SK-N-SH (cell line): ENCODE data around the gene EBF3. TPM values are rescaled to one million over a fixed set of nuclear protein-coding genes. Genes with fewer than 3 reads are reported as not detected.

ENCODE experiments used
- CTCF ChIA-PET: fragments of 300-600, 350-600 bp; formaldehyde crosslinking; extraction: SDS; loops from one replicate; lab custom pipeline; 2021; lab: Yijun Ruan, JAX
- POLR2A ChIA-PET: fragments of 350-600 bp; sonication (Branson Sonifier 250); formaldehyde crosslinking; extraction: SDS; loops from one replicate; lab custom pipeline; 2020; ENCODE audit warnings: antibody characterized with exemption, inconsistent platforms; lab: Yijun Ruan, JAX
- DNase-seq: peaks from one replicate; pipeline ENCODE4 v3.0.0; 2012
- H2AFZ ChIP-seq: fragments of 200-600 bp; sonication (generic); 2 replicates; pipeline ENCODE4 v1.8.1; 2016; ENCODE audit warnings: antibody characterized with exemption, mild to moderate bottlenecking, low read depth
- H3F3A ChIP-seq: fragments of 200-600 bp; sonication (generic); replicated peaks from 2 replicates; pipeline ENCODE3; 2016; ENCODE audit warnings: antibody characterized with exemption, mild to moderate bottlenecking; ENCODE audit not compliant: insufficient read depth
- H3K27ac ChIP-seq, 2 experiments: fragments of 200-500 bp in 1 of 2; fragments of 200-600 bp in 1 of 2; sonication (Bioruptor generic) in 1 of 2; sonication (generic), shearing (Covaris generic) in 1 of 2; 2 replicates each; pipeline versions ENCODE4 v1.5.1 to v1.6.1; 2014 to 2016; ENCODE audit warnings: low read depth in 2 of 2, inconsistent platforms in 1 of 2, low read length in 1 of 2, mild to moderate bottlenecking in 1 of 2, mixed read lengths in 1 of 2
- H3K27me3 ChIP-seq: fragments of 200-600 bp; sonication (generic), shearing (Covaris generic); 2 replicates; pipeline ENCODE4 v1.6.1; 2016; ENCODE audit warnings: mixed run types; ENCODE audit not compliant: insufficient read depth
- H3K36me3 ChIP-seq, 2 experiments: fragments of 200-500 bp in 1 of 2; fragments of 200-600 bp in 1 of 2; sonication (Bioruptor generic) in 1 of 2; sonication (generic) in 1 of 2; replicated peaks in 1 of 2; 2 replicates each; pipeline versions ENCODE3 to v1.5.1; 2014 to 2016; ENCODE audit warnings: low read length in 1 of 2, mild to moderate bottlenecking in 1 of 2; ENCODE audit not compliant: insufficient read depth in 2 of 2, control insufficient read depth in 1 of 2
- H3K4me1 ChIP-seq, 2 experiments: fragments of 200-500 bp in 1 of 2; fragments of 200-600 bp in 1 of 2; sonication (Bioruptor generic) in 1 of 2; sonication (generic), shearing (Covaris generic) in 1 of 2; 2 replicates each; pipeline versions ENCODE4 v1.5.1 to v1.6.1; 2014 to 2016; ENCODE audit warnings: low read depth in 1 of 2, low read length in 1 of 2, mixed run types in 1 of 2; ENCODE audit not compliant: insufficient read depth in 2 of 2, control insufficient read depth in 1 of 2
- H3K4me2 ChIP-seq: fragments of 200-600 bp; sonication (generic), shearing (Covaris generic); 2 replicates; pipeline ENCODE4 v1.6.1; 2017; ENCODE audit warnings: mixed run types
- H3K4me3 ChIP-seq, 2 experiments: fragments of 200-500 bp in 1 of 2; fragments of 200-600 bp in 1 of 2; sonication (Bioruptor generic) in 1 of 2; sonication (generic), shearing (Covaris generic) in 1 of 2; 2 replicates each; pipeline versions ENCODE4 v1.5.1 to v1.8.1; 2014 to 2016; ENCODE audit warnings: low read depth in 2 of 2, inconsistent platforms in 1 of 2, low read length in 1 of 2, mild to moderate bottlenecking in 1 of 2, mixed read lengths in 1 of 2, moderate library complexity in 1 of 2
- H3K79me2 ChIP-seq: fragments of 200-600 bp; sonication (generic); 2 replicates; pipeline ENCODE4 v1.8.1; 2017; ENCODE audit warnings: mild to moderate bottlenecking; ENCODE audit not compliant: insufficient read depth
- H3K9ac ChIP-seq: fragments of 200-600 bp; sonication (generic); 2 replicates; pipeline ENCODE4 v1.6.1; 2017; ENCODE audit warnings: mixed run types
- H3K9me2 ChIP-seq: fragments of 200-600 bp; sonication (generic); 2 replicates; pipeline ENCODE4 v1.6.1; 2017; ENCODE audit warnings: mixed run types
- H3K9me3 ChIP-seq: fragments of 200-600 bp; sonication (generic); 2 replicates; pipeline ENCODE4 v1.6.1; 2017; ENCODE audit warnings: mixed run types, mild to moderate bottlenecking, moderate library complexity
- H4K20me1 ChIP-seq: fragments of 200-600 bp; sonication (generic); 2 replicates; pipeline ENCODE4 v1.6.1; 2017; ENCODE audit warnings: mild to moderate bottlenecking, mixed run types; ENCODE audit not compliant: insufficient read depth
- ELF1 ChIP-seq: IDR thresholded peaks from 2 replicates; pipeline ENCODE4 v1.4.0; 2012
- FOXM1 ChIP-seq: IDR thresholded peaks from 2 replicates; pipeline ENCODE4 v1.4.0; 2012; ENCODE audit warnings: low read depth, mild to moderate bottlenecking
- GABPA ChIP-seq: IDR thresholded peaks from 2 replicates; pipeline ENCODE4 v1.4.0; 2012; ENCODE audit warnings: low read depth, mild to moderate bottlenecking
- GATA2 ChIP-seq: sonication (generic); formaldehyde crosslinking; IDR thresholded peaks from 2 replicates; pipeline ENCODE4 v1.5.0; 2020; ENCODE audit warnings: mild to moderate bottlenecking, missing genetic modification reagents
- JUND ChIP-seq: IDR thresholded peaks from 2 replicates; pipeline ENCODE4 v1.4.0; 2012
- MAX ChIP-seq: IDR thresholded peaks from 2 replicates; pipeline ENCODE4 v1.4.0; 2012; ENCODE audit warnings: low read depth
- MEF2A ChIP-seq: IDR thresholded peaks from 2 replicates; pipeline ENCODE4 v1.4.0; 2012; ENCODE audit warnings: low read depth, borderline replicate concordance
- MXI1 ChIP-seq: IDR thresholded peaks from 2 replicates; pipeline ENCODE4 v1.6.1; 2012; ENCODE audit warnings: mild to moderate bottlenecking, low read depth, low read length, improper control_type of control experiment
- NFIC ChIP-seq: IDR thresholded peaks from 2 replicates; pipeline ENCODE4 v1.4.0; 2012; ENCODE audit warnings: borderline replicate concordance
- NRF1 ChIP-seq: IDR thresholded peaks from 2 replicates; pipeline ENCODE4 v1.6.1; 2012; ENCODE audit warnings: low read depth, mild to moderate bottlenecking, low read length
- PBX3 ChIP-seq: IDR thresholded peaks from 2 replicates; pipeline ENCODE4; 2012
- POLR2AphosphoS5 ChIP-seq: IDR thresholded peaks from 2 replicates; pipeline ENCODE4 v1.6.1; 2012; ENCODE audit warnings: low read depth, low read length
- REST ChIP-seq: IDR thresholded peaks from 2 replicates; pipeline ENCODE4 v1.6.1; 2012; ENCODE audit warnings: mild to moderate bottlenecking, low read depth, low read length, moderate library complexity
- RFX5 ChIP-seq: IDR thresholded peaks from 2 replicates; pipeline ENCODE4 v1.6.1; 2012; ENCODE audit warnings: mild to moderate bottlenecking, improper control_type of control experiment, low read length
- TAF1 ChIP-seq: IDR thresholded peaks from 2 replicates; pipeline ENCODE4 v1.6.1; 2012; ENCODE audit warnings: low read depth, mild to moderate bottlenecking, low read length, moderate library complexity, borderline replicate concordance
- TCF12 ChIP-seq: IDR thresholded peaks from 2 replicates; pipeline ENCODE4 v1.4.0; 2012
- USF1 ChIP-seq: IDR thresholded peaks from 2 replicates; pipeline ENCODE4 v1.4.0; 2012; ENCODE audit warnings: low read depth, borderline replicate concordance
- USF2 ChIP-seq: fragments of 150-350 bp; IDR thresholded peaks from 2 replicates; pipeline ENCODE4 v1.6.1; 2017; ENCODE audit warnings: antibody characterized with exemption, low read length, low read depth, borderline replicate concordance
- YY1 ChIP-seq: IDR thresholded peaks from 2 replicates; pipeline ENCODE4 v1.4.0; 2012; ENCODE audit warnings: low read depth, mild to moderate bottlenecking
- WGBS: methylation state at CpG from one replicate; pipeline ENCODE4 v1.1.6; 2017; ENCODE audit warnings: low lambda C conversion rate; 5-methylcytosine and 5-hydroxymethylcytosine counted together
- polyA plus RNA-seq, 3 experiments: library from polyadenylated mRNA; depleted of rRNA; stranded (reverse); fragments of >200 nt; gene quantifications; 2 replicates each; pipeline ENCODE4 v1.2.3, GENCODE V29; 2012

The EBF3 gene
- polyA plus RNA-seq, 1 of the 3 experiments (the other 2 are of a cell fraction), result not detected

GRCh38 chr10:129814681-129815646 is 149.1 kb downstream of the EBF3 start:
- CTCF ChIA-PET, result no interaction called here

GRCh38 chr10:129812398-129812797 is 151.7 kb downstream of the EBF3 start:
- no peaks in the 10 kb centered on the region for H3K9me3 ChIP-seq
- H3F3A ChIP-seq, result no peaks in the 10 kb centered on the region
- no peak overlapping the region for H2AFZ ChIP-seq
- 21% methylated on average over 7 of the region's 7 CpGs for WGBS
- no peak for DNase-seq
- POLR2A ChIA-PET, result no interaction called here
- H3K9me2 ChIP-seq, result no peaks in the 10 kb centered on the region
- H3K36me3 ChIP-seq, result no peaks in the 10 kb centered on the region
- no peak overlapping the region for H3K27ac ChIP-seq
- no peak overlapping the region for H3K4me2 ChIP-seq
- no peak overlapping the region for H3K9ac ChIP-seq
- H4K20me1 ChIP-seq, result no peaks in the 10 kb centered on the region
- H3K4me1 ChIP-seq, result no peaks in the 10 kb centered on the region
- no peak overlapping the region for H3K4me3 ChIP-seq
- no peaks in the 10 kb centered on the region for H3K27me3 ChIP-seq
- CTCF ChIA-PET, result interaction anchor here (1.3 to 1.6 kb wide), 2 partner anchors 13 to 41 kb away, joined by 3 read pairs; no protein-coding TSS in a partner anchor
- H3K79me2 ChIP-seq, result no peaks in the 10 kb centered on the region
- TF ChIP-seq TCF12 (no peak), MAX (no peak), NRF1 (no peak), MEF2A (no peak), NFIC (no peak), REST (no peak), FOXM1 (no peak), GABPA (no peak), PBX3 (no peak), ELF1 (no peak), YY1 (no peak), POLR2AphosphoS5 (no peak), USF1 (no peak), MXI1 (no peak)

More at GRCh38 chr10:129814681-129815646, 149.1 kb downstream of the EBF3 start:
- WGBS, result 15% methylated on average over 11 of the region's 12 CpGs
- Histone ChIP-seq H3K27me3 (no peaks in the 10 kb centered on the region), H3K4me2 (no peak overlapping the region), H3K4me3 (no peak overlapping the region), H3K79me2 (no peaks in the 10 kb centered on the region), H4K20me1 (no peaks in the 10 kb centered on the region), H3K9me2 (no peaks in the 10 kb centered on the region), H3F3A (no peaks in the 10 kb centered on the region), H2AFZ (no peak overlapping the region), H3K9me3 (no peaks in the 10 kb centered on the region), H3K36me3 (no peaks in the 10 kb centered on the region), H3K4me1 (no peaks in the 10 kb centered on the region), H3K9ac (no peak overlapping the region), H3K27ac (no peak overlapping the region)
- POLR2A ChIA-PET, result no interaction called here
- no peak for DNase-seq
- TF ChIP-seq YY1 (no peak), JUND (no peak), RFX5 (no peak), FOXM1 (no peak), TAF1 (no peak), GATA2 (no peak), USF2 (no peak)
